Measurements from ENCODE around the gene CLEC2B. TPM values are rescaled to one million over a fixed set of nuclear protein-coding genes. Genes with fewer than 3 reads are reported as not detected.

The CLEC2B gene
- total RNA-seq, 4 donors from 2014 or later, result 3.1 to 14.4 (median 10.7) TPM

- DNase-seq (no peak), ATAC-seq (no peak)
- H3K36me3 ChIP-seq, result no peaks in the 10 kb centered on the region
- H3K9me3 ChIP-seq, result no peaks in the 10 kb centered on the region
- H3K4me1 ChIP-seq, result no peaks in the 10 kb centered on the region
- intact Hi-C loops (cut with DNase I; ENCODE audit: low total_unique reads) (no loop called here), in situ Hi-C loops (cut with MboI; ENCODE audit: low sequenced_read_pairs in 4 of 4) (no loop called here)
- no peaks in the 10 kb centered on the region for H3K27me3 ChIP-seq
- H3K27ac ChIP-seq, result no peak overlapping the region
- no peak for TF ChIP-seq CTCF (IDR thresholded peaks at IDR 0.05 in 4 of 5, conservative IDR thresholded peaks at IDR 0.05 in 1 of 5)
- no peak for TF ChIP-seq POLR2A (IDR thresholded peaks at IDR 0.05)
- H3K4me3 ChIP-seq, result no peak overlapping the region
Observed at GRCh38 chr12:9843407-9843806, 25.7 kb downstream of the CLEC2B start.

GRCh38 chr12:9831720-9832119 is 37.4 kb downstream of the CLEC2B start:
- Histone ChIP-seq H3K9me3 (no peaks in the 10 kb centered on the region), H3K27ac (no peak overlapping the region), H3K27me3 (no peaks in the 10 kb centered on the region), H3K4me3 (no peak overlapping the region), H3K36me3 (no peaks in the 10 kb centered on the region), H3K4me1 (no peaks in the 10 kb centered on the region)
- intact Hi-C loops (cut with DNase I; ENCODE audit: low total_unique reads) (no loop called here), in situ Hi-C loops (cut with MboI; ENCODE audit: low sequenced_read_pairs in 4 of 4) (no loop called here)
- ATAC-seq (no peak), DNase-seq (no peak)
- TF ChIP-seq CTCF (IDR thresholded peaks at IDR 0.05 in 4 of 5, conservative IDR thresholded peaks at IDR 0.05 in 1 of 5) (no peak), POLR2A (IDR thresholded peaks at IDR 0.05) (no peak)

- H3K9me3 ChIP-seq, result no peaks in the 10 kb centered on the region
- in situ Hi-C loops (cut with MboI; ENCODE audit: low sequenced_read_pairs in 4 of 4), result no loop called here
- no peak for DNase-seq
Observed at GRCh38 chr12:9829982-9830381, 39.2 kb downstream of the CLEC2B start.

GRCh38 chr12:9829483-9829882 is 39.7 kb downstream of the CLEC2B start:
- Histone ChIP-seq H3K4me1 (no peaks in the 10 kb centered on the region), H3K27ac (no peak overlapping the region), H3K27me3 (no peaks in the 10 kb centered on the region), H3K4me3 (no peak overlapping the region), H3K36me3 (no peaks in the 10 kb centered on the region), H3K9me3 (no peaks in the 10 kb centered on the region)
- TF ChIP-seq POLR2A (IDR thresholded peaks at IDR 0.05) (no peak), CTCF (IDR thresholded peaks at IDR 0.05 in 4 of 5, conservative IDR thresholded peaks at IDR 0.05 in 1 of 5) (no peak)
- no peak for ATAC-seq
- DNase-seq, result no peak
- intact Hi-C loops (cut with DNase I; ENCODE audit: low total_unique reads) (no loop called here), in situ Hi-C loops (cut with MboI; ENCODE audit: low sequenced_read_pairs in 4 of 4) (no loop called here)

More at GRCh38 chr12:9829982-9830381, 39.2 kb downstream of the CLEC2B start:
- Histone ChIP-seq H3K27me3 (no peaks in the 10 kb centered on the region), H3K27ac (no peak overlapping the region), H3K36me3 (no peaks in the 10 kb centered on the region), H3K4me3 (no peak overlapping the region), H3K4me1 (no peaks in the 10 kb centered on the region)
- intact Hi-C loops (cut with DNase I; ENCODE audit: low total_unique reads), result no loop called here
- TF ChIP-seq CTCF (IDR thresholded peaks at IDR 0.05 in 4 of 5, conservative IDR thresholded peaks at IDR 0.05 in 1 of 5) (no peak), POLR2A (IDR thresholded peaks at IDR 0.05) (no peak)
- no peak for ATAC-seq

GRCh38 chr12:9827209-9827888 is 41.8 kb downstream of the CLEC2B start, which contains the start of gene KLRF1:
Gene KLRF1 (plus strand): TSS chr12:9827481. CDS start chr12:9827545, 64 bp downstream.
- intact Hi-C loops (cut with DNase I; ENCODE audit: low total_unique reads) (no loop called here), in situ Hi-C loops (cut with MboI; ENCODE audit: low sequenced_read_pairs in 4 of 4) (no loop called here)
- Histone ChIP-seq H3K4me3 (no peak within 1 kb of the TSS), H3K9me3 (peaks cover 0 to 4% (median 0%) of the 10 kb centered on the region in 3 donors), H3K27me3 (no peaks in the 10 kb centered on the region), H3K36me3 (no peaks in the 10 kb centered on the region), H3K27ac (no peak within 1 kb of the TSS), H3K4me1 (no peaks in the 10 kb centered on the region)
- DNase-seq (no peak), ATAC-seq (no peak)
- TF ChIP-seq POLR2A (IDR thresholded peaks at IDR 0.05), result no peak
- no peak for TF ChIP-seq CTCF (IDR thresholded peaks at IDR 0.05 in 4 of 5, conservative IDR thresholded peaks at IDR 0.05 in 1 of 5)

All from gastrocnemius medialis (tissue), 4 donors.